Activated CD8-positive, alpha-beta memory T cell treated with anti-CD3 and anti-CD28 coated beads for 1 hour (primary cell): ENCODE data around the gene SPATA6L.

Source experiments
- DNase-seq, 2 donors: peaks; one replicate each; pipeline ENCODE4 v3.0.0-alpha.2; 2020; ENCODE audit warnings: low read depth in 1 of 2; ENCODE audit errors: extremely low read depth in 1 of 2

SPATA6L gene

GRCh38 chr9:4666042-4666699 is at the start of gene SPATA6L:
Gene SPATA6L, minus strand, starts transcription at chr9:4666480. Its CDS starts 230 bp downstream, at chr9:4666250.
- peak in 1 of 2 donors; percentile 34 for DNase-seq

DNA sequence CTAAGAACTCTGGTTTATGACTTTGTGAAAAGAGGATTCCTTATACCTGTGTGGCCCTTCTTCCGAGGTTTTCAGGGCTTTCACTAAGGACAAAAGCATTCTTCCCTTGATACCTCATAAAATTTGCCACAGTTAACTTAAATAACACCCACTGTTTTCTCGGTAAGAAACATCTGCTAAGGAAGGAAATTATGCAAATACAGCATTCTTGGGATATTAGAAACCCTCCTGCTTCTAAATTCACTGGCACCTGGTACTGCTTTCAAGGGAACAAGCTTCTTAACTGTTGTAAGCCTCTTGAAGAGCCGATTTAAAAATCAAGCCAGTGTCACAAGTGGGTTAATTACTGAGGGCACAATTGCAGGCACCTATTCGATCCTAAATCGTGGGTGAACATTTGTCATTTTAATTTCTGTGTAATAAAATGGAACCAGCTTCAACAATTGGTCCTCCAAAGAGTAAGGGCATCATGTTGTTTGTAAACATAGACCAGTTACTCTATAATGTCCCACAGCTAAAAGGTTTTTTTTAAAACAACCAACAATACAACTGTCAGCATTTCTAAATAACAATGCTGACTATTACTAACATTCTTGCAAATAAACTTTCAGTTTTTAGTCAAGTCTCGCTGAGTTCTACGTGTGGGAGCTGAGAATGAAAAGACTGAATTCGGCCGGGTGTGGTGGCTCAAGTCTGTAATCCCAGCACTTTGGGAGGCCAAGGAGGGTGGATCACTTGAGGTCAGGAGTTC is 48.2 kb upstream of the SPATA6L start:
- no peak for DNase-seq

DNA sequence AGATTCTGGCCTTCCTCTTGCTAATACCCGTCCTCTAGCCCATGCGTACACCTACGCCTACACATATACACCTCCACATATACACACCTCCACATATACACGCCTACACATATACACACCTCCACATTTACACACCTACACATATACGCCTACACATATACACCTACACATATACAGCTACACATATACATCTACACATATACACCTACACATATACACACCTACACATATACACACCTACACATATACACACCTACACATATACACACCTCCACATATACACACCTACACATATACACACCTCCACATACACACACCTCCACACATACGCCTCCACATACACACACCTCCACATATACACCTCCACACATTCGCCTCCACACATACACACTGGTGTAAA is 47.6 kb upstream of the SPATA6L start:
- DNase-seq, result no peak

- DNase-seq, result no peak
These were observed 43.1 kb upstream of the SPATA6L start for GRCh38 chr9:4709380-4709779.

- no peak for DNase-seq
These were observed 40.8 kb upstream of the SPATA6L start for GRCh38 chr9:4706971-4707622.

DNA sequence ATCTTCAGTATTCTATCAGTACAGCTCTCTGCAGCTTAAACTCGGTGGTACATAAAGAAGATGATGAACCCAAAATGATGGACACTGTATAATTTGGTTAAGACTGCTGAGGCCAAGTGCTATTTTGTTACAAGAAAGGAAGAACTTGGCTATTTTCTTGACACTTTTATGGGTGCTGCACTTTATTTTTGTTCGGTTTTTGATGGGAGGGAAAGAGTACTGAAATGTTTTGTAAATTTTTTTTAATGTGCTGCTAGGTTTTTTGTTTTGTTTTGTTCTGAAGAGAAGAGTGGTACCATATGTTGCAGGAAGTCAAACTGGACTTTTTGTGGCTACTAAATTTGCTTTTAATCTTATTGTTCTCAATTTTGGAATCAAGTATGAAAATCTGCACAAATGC is 39.7 kb upstream of the SPATA6L start:
- no peak for DNase-seq

DNA sequence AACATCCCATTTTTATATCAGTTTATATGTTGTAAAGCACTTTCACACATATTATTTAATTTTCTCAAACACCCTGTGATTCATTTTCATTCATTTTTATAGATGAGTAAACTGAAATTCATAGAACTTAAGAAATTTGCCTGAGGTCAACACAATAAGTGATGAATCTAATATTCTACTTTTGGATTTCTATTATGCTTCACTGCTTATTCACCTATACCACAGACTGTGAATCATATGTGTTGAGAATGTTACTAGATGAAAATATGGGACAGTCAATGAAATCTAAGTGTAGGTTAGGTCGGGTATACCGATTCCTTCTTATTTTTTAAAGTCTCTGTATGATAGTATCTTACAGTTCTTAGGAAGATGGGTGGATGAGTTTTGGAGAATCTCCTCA is 37.8 kb upstream of the SPATA6L start:
- DNase-seq, result no peak

DNA sequence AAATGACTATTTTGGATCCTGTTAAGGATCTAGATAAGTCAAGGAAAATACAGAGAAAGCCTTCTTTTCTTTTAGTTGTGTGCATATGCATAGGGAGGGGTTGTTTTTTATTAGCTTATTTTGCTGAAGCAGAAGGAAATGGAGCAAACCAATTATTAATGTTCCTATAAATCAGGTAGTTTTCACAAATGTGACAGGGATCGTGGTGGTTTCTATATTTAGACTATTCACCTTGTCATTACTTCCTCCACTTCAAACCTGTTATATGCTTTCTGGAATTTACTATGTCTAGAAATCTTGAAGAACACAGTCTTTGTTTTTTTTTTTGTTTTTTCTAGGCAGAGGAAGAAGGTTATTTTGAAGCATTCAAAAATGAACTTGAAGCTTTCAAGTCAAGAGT is 35.2 kb upstream of the SPATA6L start:
- no peak for DNase-seq

- DNase-seq, result no peak
These were observed 34.7 kb upstream of the SPATA6L start for GRCh38 chr9:4700932-4701331.

DNA sequence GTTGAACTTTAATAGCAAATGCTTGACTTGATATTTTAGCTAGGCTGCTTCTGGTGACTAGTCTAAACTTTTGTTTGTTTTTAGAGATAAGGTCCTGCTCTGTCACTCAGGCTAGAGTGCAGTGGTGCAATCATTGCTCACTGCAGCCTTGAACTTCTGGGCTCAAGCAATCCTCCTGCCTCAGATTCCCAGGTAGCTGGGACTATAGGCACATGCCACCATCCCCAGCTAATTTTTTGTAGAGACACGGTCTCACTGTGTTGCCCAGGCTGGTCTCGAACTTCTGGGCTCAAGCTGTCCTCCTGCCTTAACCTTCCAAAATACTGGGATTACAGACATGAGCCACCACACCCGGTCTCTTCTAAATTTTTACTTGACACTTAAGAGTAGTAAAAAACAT is 33.8 kb upstream of the SPATA6L start:
- no peak for DNase-seq

DNA sequence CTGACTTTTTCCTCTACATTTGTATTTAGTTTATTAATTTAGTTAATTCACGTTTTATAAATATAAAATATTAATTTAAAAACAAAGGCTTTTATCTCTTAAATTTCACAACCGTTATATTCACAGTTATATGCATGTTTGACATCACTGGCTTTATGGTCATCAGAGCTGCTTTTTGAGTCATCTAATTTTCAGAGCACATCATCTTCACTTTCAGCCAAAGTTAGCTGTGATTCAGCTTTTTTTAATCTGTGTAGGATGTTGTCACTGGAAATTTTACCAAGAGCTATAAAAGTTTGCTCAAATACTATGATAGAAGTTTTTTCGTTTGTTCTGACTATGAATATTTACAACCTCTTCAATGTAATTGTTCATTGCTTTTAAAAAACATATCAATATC is 25.5 kb upstream of the SPATA6L start:
- DNase-seq, result no peak

- no peak for DNase-seq
These were observed 23.9 kb upstream of the SPATA6L start for GRCh38 chr9:4690144-4690543.

DNA sequence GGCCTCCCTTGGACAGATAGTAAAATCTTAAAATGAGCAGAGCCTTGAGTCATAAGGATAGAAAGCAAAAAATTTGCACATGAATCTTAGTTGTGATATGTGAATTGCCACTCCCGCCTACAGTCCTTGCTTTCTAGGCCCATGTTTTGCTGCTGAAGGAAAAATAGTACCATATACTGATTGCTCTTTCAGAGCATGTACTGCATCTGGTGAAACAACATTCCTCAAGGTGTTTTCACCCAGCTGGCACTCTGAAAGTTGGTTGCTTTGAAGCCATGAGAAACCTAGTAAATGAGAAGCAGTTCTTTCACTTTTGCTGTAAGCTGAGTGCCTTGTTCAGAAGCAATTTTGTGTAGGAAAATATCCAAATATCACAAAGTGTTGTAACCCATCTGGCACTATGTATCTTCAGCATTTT is 23.4 kb upstream of the SPATA6L start:
- DNase-seq, result no peak

GRCh38 chr9:4689021-4689420 is 22.7 kb upstream of the SPATA6L start:
- no peak for DNase-seq

DNA sequence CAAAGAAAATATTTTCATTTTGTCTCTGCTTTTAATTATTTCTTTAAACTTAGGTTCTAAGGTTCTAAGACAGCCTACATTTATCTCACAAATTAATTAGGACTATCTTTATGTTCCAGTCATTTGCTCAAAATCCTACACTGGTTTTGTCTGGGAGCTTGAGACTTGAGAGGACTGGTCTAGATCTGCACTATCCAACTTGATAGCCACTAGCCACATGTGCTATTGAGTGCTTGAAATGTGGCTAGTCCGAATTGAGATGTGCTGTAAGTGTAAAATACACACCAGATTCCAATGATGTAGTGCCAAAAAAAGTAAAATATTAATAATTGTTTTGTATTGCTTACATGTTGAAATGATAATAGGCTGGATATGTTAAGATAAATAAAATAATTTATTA is 20.3 kb upstream of the SPATA6L start:
- no peak for DNase-seq

GRCh38 chr9:4686112-4686511 is 19.8 kb upstream of the SPATA6L start:
- no peak for DNase-seq

DNA sequence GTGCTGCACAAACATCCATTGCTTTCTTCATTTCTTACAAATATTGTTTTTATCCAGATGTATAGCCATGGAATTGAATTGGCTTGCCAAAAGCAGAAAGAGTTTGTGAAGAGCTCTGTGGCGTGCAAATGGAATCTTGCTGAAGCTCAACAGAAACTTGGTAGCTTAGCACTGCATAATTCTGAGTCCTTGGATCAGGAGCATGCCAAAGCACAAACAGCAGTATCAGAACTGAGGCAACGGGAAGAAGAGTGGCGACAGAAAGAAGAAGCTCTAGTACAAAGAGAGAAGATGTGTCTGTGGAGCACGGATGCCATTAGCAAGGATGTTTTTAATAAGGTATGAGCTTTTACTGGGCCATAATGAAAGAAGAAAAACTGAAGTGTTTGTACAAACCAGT is 18.5 kb upstream of the SPATA6L start:
- DNase-seq, result no peak

- no peak for DNase-seq
These were observed 14.5 kb upstream of the SPATA6L start for GRCh38 chr9:4680750-4681149.

GRCh38 chr9:4680173-4680525 is 13.9 kb upstream of the SPATA6L start:
- DNase-seq, result no peak

DNA sequence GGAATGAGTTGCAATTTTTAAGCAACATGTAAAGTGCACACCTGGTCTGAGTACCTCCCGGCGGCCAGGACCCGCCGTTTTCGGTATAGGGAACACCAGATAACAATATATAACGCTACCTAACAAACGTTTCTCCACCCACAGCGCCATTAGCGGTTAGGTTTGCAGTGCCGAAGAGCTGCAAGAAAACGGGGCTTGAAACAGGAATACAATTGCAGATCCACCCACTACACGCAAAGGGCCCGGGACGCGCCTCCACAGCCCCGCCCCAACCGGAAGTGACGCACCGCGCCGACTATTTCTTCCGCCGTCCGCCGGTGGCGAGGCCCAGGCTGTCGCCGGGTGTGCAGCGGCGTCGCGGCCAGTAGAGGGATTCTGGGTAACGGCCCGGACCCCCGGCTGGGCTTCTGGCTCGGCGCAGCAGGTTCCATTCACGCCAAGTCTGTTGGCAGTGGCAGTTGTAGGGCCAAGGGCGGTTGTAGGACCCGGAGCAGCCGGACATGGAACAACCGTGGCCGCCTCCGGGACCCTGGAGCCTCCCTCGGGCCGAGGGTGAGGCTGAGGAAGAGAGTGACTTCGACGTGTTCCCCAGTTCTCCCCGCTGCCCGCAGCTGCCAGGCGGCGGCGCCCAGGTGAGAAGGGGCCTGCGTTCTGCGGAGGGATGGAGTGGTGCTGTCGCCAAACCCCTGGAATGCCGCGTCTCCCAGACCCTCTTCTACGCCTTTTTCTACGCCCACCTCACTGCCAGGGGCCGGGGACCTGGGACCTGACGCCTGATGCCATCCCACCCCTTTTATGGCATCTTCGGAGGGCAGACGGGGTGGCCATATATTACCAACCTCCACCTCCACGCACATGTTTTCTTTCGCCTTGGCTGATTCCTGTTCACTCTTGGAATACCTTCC is 13.2 kb upstream of the SPATA6L start, which contains the start of gene CDC37L1:
TSS of gene CDC37L1 (plus strand) at position 302 of the 905 bp plus-strand sequence. CDS start at position 501, 199 bp downstream.
- peak; percentile 98 to 99 for DNase-seq

- DNase-seq, result no peak
These were observed 12.5 kb upstream of the SPATA6L start for GRCh38 chr9:4678679-4679267.
